Astrocyte of the spinal cord (primary cell): Measurements from ENCODE around the gene MCOLN2.

Experiments
- DNase-seq: peaks from one replicate; pipeline ENCODE4 v3.0.0; 2011; ENCODE audit warnings: low read depth, low spot score
- H3K4me3 ChIP-seq: 2 replicates; pipeline ENCODE4 v1.5.1; 2011; ENCODE audit warnings: low read depth, mild to moderate bottlenecking, low read length, moderate library complexity
- CTCF ChIP-seq: IDR thresholded peaks from 2 replicates; pipeline ENCODE4 v1.5.1; 2012; ENCODE audit warnings: low read depth, mild to moderate bottlenecking, low read length, inconsistent platforms
- in situ Hi-C: cut with HindIII; loops from 2 replicates; pipeline ENCODE4 v1.10.0; 2017; ENCODE audit warnings: low sequenced_read_pairs

The MCOLN2 gene

GRCh38 chr1:84961316-84961715 lies 35.6 kb downstream of the MCOLN2 start:
- no peak for TF ChIP-seq CTCF
- DNase-seq: no peak
- no peak overlapping the region for H3K4me3 ChIP-seq
- in situ Hi-C loops: no loop called here

DNA sequence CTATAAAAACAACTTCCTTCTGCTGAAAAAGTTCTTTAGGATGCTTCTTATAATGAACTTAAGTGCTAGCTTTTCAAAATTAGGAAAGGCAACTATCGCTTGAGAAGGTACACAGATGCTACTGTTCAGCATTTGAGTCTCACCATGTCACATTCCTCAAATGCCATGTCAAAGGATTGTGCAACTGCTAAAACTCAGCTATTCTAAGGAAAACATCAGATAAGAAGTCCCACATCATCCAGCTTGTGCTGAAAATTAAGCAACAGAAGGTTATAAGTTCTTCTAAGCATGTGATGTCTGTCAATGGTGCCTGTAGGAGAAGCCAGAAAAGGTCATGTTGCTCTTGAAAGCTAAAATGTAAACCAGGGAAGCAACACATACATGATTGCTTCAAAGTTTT lies 36.5 kb downstream of the MCOLN2 start:
- DNase-seq: peak; percentile 26
- TF ChIP-seq CTCF: no peak
- no peak overlapping the region for H3K4me3 ChIP-seq
- in situ Hi-C loops: no loop called here

GRCh38 chr1:84959294-84959693 lies 37.6 kb downstream of the MCOLN2 start:
- no peak for DNase-seq
- TF ChIP-seq CTCF: no peak
- no peak overlapping the region for H3K4me3 ChIP-seq
- in situ Hi-C loops: no loop called here

DNA sequence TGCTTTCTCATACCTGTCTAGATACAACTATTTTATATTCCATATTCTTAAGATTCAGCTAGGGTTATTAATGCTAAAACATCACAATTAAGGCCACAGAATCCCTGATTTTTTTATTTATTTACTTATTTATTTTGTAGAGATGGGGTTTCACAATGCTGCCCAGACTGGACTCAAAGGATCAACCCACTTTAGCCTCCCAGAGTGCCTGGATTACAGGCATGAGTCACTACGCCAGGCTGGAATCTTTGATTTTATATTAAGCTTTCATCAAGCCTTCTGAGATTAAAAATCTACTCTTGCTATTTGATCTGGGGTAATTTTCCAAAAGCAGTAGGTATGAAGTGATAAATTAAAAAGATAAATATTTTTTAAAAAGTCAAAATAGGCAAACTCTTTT lies 38.9 kb downstream of the MCOLN2 start:
- no peak overlapping the region for H3K4me3 ChIP-seq
- no peak for DNase-seq
- in situ Hi-C loops: no loop called here
- TF ChIP-seq CTCF: no peak

DNA sequence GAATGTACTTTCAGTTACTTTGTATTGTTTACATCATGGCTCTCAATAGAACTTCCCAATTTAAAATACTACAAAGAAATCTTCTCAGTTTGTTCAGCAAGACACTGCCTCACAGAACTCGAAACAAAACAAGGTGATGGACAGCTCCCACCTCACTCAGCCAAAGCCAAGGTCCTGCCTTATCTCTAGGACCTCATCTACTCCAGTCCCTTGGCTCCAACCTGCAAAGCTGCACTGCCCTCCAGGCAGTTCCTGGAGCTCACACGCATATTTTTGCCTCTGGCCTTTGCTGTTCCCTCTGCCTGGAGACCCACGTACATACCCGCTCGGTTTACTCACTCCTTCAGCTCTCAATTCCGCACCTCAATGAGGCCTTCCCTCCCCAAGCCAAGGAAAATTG lies 40.3 kb downstream of the MCOLN2 start:
- in situ Hi-C loops: no loop called here
- H3K4me3 ChIP-seq: no peak overlapping the region
- DNase-seq: no peak
- TF ChIP-seq CTCF: no peak

DNA sequence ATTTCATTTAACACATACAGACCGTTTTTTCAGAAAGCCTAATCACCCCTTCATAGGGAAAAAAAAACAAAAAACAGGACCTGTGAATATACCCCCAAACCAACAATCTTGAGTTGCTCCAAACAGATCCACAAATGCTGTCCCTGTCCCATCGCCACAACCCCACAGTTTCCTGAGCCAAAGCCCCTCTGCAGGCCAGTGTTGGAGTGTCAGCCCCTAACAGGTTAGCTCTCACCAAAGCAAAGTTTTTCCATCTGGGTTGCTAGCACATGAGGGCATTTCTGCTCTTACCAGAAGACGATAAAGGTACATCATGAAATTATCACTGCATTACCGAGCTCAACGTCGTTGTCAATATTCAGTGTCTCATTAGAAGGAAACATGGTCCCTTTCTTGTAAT lies 40.8 kb downstream of the MCOLN2 start:
- no peak for DNase-seq
- TF ChIP-seq CTCF: no peak
- in situ Hi-C loops: no loop called here
- no peak overlapping the region for H3K4me3 ChIP-seq

DNA sequence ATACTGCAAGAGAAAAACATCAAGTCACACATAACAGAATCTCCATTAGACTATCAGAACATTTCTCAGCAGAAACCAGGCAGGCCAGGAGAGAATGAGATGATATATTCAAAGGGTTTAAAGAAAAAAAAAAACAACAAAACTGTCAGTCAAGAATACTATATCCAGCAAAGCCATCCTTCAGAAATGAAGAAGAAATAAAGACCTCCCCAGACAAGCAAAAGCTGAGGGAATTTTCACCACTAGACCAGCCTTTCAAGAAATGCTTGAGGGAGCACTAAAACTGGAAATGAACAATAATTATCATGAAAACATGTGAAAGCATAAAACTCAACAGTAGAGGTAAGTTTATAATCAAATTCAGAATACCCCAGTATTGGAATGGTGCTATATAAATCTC lies 47.2 kb downstream of the MCOLN2 start:
- in situ Hi-C loops: no loop called here
- no peak overlapping the region for H3K4me3 ChIP-seq
- no peak for DNase-seq
- TF ChIP-seq CTCF: no peak
